Smooth muscle cell of the umbilical artery (primary cell): ENCODE data around the gene GYG1. TPM values are rescaled to one million over a fixed set of nuclear protein-coding genes. Genes with fewer than 3 reads are reported as not detected.

Experiments used
- total RNA-seq: library from RNA; depleted of rRNA; stranded (reverse); fragments of >200 nt; gene quantifications from 2 replicates; pipeline ENCODE4 v1.2.3, GENCODE V29; 2014

The GYG1 gene
- 38.3 and 39.7 TPM in 2 replicates for total RNA-seq

DNA sequence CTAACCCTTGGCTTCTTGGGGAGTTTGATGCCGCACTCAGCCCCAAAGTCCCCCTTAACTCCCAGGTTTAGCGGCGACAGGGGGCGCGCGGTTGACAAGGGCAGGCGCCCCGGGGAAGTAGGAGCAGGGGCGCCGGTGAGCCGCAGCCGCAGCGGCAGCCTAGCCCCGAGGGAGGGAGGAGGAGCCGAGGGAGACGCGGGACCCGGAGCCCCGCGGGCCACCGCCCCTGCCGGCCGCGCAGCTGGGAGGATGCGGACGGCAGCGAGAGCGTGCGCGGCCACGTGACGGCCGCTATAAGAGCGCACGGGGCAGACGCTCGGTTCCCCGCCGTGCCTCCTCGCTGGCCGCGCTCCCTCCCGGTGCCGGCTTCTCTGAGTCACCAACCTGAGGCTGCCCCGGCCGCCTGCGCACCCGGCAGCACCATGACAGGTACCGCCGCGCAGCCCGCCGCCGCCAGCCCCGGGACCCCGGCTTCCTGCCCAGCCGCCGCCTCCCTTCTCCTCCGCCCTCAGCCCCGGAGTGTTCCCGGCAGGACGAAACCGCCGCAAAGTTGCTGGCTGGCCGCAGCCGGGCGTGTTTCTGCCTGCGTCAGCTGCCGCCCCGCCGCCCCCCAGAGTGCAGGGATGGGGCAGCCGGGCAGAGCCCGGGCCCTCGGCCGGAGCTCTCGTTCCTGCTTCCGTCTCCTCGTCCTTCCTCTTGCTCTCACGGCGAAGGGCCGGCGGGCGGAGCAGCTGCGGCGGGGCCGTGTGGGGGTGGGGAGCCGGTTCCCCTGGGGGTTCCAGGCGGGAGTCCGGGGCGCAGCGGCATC, at the start of gene GYG1:
Gene GYG1, plus strand, starts transcription at position 322 of the 808 bp plus-strand sequence. Its CDS starts 101 bp downstream, at position 423.

Other genes with a start within 250 kb of the GYG1 start
- not detected in 2 replicates for gene CPB1, start 163.7 kb upstream of the GYG1 start, total RNA-seq
- not detected in 2 replicates for gene CPA3, start 126.2 kb upstream of the GYG1 start, total RNA-seq
- 63.8 and 72.8 TPM in 2 replicates for gene HLTF, start 95.0 kb downstream of the GYG1 start, total RNA-seq
- gene HPS3, start 138.1 kb downstream of the GYG1 start, total RNA-seq, result 45.1 and 46.4 TPM in 2 replicates
- gene CP, start 230.3 kb downstream of the GYG1 start, total RNA-seq, result not detected in 2 replicates